HG03558 (cell line): ENCODE data around the gene KRT28.
"Not testable (repeated sequence)": the region's sequence is repeated elsewhere in the genome, so short reads cannot be mapped to it uniquely, and the experiment has no call there.

Experiments used
- ATAC-seq: cut with Tn5 transposase; IDR thresholded peaks from one replicate; pipeline ENCODE4 v1.9.1; 2021; ENCODE audit warnings: moderate number of reproducible peaks; ENCODE audit not compliant: unreplicated experiment; ENCODE audit errors: extremely low read depth

KRT28 gene

GRCh38 chr17:40791111-40791510 lies 8.6 kb downstream of the KRT28 start:
- ATAC-seq: no peak

- no peak for ATAC-seq
Measured at GRCh38 chr17:40782450-40782849, 17.3 kb downstream of the KRT28 start, which contains the start of gene KRT27. TSS of gene KRT27 (minus strand) at chr17:40782550. CDS start at chr17:40782493, 57 bp downstream.

- ATAC-seq: no peak
Measured at GRCh38 chr17:40779181-40779909, 20.4 kb downstream of the KRT28 start.

GRCh38 chr17:40778461-40778860 lies 21.3 kb downstream of the KRT28 start:
- ATAC-seq: no peak

GRCh38 chr17:40777971-40778370 lies 21.8 kb downstream of the KRT28 start:
- no peak for ATAC-seq

- no peak for ATAC-seq
Measured at GRCh38 chr17:40777459-40777858, 22.3 kb downstream of the KRT28 start.

- ATAC-seq: no peak
Measured at GRCh38 chr17:40775945-40776344, 23.8 kb downstream of the KRT28 start.

GRCh38 chr17:40772101-40772500 lies 27.7 kb downstream of the KRT28 start, which contains the start of gene KRT26:
TSS of gene KRT26 (minus strand) at chr17:40772201. CDS start at chr17:40772113, 88 bp downstream.
- ATAC-seq: no peak

- ATAC-seq: no peak
Measured at GRCh38 chr17:40765657-40766056, 34.1 kb downstream of the KRT28 start.

GRCh38 chr17:40763752-40764151 lies 36.0 kb downstream of the KRT28 start:
- ATAC-seq: no peak

- ATAC-seq: no peak
Measured at GRCh38 chr17:40760105-40761016, 39.4 kb downstream of the KRT28 start.

- ATAC-seq: no peak
Measured at GRCh38 chr17:40755231-40755630, 44.5 kb downstream of the KRT28 start, which contains the start of gene KRT25. TSS of gene KRT25 (minus strand) at chr17:40755331. CDS start at chr17:40755271, 60 bp downstream.

- no peak for ATAC-seq
Measured at GRCh38 chr17:40753804-40754203, 46.0 kb downstream of the KRT28 start.

- ATAC-seq: no peak
Measured at GRCh38 chr17:40751065-40751464, 48.7 kb downstream of the KRT28 start.

GRCh38 chr17:40750391-40750790 lies 49.4 kb downstream of the KRT28 start:
- ATAC-seq: no peak

GRCh38 chr17:40748666-40749065 lies 51.1 kb downstream of the KRT28 start:
- not testable (repeated sequence) for ATAC-seq
